CD4-positive, alpha-beta T cell treated with Interleukin-12 subunit alpha and Interleukin-12 subunit beta, for 1 hour (primary cell): ENCODE results near the gene CPTP.

Experiments used
- DNase-seq: peaks from one replicate; pipeline ENCODE4 v3.0.0-alpha.2; 2020

The CPTP gene

DNA sequence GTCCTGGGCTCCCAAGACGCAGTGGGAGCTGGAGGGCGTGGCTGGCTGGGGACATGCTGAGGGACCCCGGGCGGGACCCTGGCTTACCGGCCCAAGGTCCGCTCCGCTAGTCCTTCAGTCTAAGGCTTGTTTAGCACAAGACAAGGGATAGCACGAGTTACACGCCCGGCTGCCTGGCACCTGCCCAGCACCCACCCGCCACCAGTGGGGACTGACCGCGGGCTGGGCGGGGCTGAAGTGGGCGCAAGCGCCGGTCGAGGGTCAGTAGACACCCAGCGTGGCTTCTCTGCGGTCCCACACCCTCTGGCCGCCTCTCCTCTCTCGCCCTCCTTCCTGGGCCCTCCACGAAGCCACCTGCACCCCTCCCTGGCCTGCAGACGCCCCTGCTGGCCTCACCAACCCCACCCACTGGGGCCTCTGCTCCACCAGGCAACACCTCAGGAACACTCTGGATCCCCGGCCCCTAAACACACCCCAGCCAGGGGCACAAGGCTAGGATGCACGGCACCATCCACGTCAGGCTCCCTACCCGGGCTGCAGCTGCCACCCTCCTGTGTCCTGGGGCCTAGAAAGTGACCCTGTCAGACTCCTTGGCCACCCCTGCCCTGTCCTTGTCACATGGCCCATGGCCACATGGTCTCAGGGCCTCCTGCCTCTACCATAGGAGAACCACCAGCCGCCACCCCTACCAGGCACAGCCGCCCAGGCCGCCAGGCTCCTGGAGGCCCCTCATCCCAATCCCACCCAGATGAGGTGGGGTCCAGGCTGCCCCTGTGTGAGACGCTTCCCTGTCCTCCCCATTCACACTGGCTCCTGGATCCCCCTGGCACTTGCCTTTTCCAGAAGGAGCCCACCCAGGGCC lies 12.6 kb downstream of the CPTP start:
- DNase-seq, result no peak

DNA sequence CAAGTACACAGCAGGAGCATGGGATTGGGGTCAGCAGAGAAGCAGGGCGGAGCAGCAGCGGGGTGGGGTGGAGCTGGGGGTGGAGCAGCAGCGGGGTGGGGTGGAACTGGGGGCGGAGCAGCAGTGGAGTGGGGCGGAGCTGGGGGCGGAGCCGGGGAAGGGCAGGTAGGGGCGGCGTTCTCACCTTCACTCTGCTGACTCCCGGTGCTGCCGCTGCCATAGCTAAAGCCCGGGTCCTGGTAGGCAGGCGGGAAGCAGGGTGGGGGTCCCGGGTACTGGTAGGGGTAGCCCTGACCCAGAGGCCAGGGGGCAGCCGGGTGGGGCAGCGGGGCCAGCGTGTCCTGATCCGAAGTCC lies 13.2 kb downstream of the CPTP start:
- DNase-seq, result peak; percentile 39

DNA sequence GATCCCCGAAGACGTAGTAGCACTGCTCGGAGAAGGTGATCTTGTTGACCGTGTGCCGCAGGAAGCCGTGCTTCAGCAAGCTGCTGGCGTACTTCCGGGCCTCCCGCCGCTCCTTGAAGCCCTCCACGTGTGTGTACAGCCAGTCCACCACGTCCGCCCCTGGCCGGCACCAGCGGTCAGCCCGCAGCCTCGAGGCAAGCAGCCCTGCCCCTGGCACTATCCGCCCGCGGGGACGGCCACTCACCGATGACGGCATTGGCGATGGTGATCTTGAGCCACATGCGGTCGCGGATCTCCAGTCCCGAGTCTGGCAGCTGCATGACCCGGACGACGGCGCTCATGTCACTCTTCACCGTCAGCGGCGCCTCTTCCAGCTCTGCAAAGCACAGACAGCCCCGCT lies 13.7 kb downstream of the CPTP start:
- no peak for DNase-seq

DNA sequence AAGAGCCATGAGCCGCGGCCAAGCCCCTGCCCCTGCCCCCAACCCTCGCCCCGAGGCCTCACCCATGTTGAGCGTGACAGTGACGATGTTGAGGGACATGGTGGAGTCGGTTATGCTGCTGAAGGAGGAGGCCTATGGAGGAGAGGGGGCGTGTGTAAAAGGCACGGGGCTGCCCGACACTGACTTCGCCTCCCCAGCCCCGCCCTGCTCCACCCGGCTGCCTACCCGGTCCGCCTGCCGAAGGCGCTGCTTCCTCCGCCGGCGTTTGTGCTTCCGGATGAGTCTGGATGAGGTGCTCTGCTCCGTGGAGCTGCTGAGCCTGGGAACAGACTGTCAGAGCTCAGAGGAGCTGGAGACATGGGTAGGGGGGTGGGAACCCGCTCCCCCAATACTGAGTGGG lies 15.6 kb downstream of the CPTP start:
- no peak for DNase-seq

DNA sequence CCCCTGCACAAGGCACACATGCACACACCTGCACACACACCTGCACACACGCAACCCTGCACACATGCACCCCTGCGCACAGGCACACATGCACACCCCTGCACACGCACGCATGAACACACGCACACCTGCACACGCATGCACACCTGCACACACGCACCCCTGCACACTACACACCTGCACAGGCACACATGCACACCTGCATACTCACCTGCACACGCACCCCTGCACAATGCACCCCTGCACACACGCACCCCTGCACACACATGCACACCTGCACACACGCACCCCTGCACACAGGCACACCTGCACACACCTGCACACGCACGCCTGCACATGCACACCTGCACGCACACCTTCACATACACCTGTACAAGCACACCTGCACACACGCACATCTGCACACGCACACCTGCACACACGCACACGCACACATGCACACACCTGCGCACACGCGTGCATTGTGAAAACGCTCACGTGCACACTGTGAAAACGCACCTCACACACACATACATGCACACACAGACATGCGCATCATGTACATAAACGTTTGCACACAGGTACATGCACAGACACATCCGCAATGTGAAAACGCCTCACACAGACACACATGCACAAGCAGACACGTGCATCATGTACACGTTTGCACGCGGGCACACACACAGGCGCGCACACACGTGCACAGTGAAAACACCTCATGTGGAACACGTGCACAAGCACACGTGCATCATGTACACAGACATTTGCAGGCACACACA lies 16.4 kb downstream of the CPTP start:
- DNase-seq, result no peak

DNA sequence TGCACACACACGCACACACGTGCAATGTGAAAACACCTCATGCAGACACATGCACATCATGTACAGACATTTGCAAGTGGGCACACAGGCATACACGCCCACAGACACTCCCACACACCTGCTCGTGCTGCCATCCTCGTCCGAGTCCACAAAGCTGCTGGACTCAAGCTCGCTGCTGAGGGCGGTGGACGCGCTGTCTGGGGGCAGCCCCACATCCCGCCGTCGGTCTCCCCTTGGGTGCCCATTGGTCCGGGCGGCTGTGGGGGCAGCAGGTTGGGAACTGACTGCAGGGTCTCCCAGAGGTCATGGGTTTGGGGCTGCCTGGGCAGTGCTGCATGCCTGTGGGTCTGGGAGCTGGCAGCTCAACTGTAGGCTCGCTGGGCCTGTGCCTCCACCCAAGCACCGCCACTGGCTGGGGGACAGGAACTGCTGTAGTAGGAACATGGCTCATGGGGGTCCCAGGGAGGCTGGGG lies 17.0 kb downstream of the CPTP start:
- DNase-seq, result no peak

DNA sequence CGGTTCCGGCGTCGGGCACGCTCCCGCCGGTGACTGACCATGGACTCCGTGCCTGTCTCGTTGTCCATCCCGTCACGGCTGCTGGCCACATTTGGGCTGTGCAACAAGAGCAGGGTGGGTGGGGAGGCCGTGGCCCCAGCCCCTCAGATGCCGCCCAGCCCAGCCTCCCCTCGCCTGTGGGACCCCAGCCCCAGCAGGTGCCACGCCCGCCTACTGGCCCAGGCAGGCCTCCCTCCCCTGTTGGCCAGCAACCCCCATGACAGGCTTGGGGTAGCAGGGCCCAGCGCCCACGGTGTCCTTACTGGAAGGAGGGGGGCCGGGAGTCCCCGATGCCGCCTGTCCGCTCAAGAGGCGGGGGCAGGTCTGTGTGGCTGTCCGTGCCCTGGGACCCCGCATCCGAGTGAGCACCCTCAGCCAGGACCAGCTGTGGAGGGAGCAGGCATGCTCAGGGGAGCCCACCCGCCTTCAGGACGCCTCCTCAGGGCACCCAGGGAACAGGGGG lies 17.5 kb downstream of the CPTP start:
- no peak for DNase-seq

DNA sequence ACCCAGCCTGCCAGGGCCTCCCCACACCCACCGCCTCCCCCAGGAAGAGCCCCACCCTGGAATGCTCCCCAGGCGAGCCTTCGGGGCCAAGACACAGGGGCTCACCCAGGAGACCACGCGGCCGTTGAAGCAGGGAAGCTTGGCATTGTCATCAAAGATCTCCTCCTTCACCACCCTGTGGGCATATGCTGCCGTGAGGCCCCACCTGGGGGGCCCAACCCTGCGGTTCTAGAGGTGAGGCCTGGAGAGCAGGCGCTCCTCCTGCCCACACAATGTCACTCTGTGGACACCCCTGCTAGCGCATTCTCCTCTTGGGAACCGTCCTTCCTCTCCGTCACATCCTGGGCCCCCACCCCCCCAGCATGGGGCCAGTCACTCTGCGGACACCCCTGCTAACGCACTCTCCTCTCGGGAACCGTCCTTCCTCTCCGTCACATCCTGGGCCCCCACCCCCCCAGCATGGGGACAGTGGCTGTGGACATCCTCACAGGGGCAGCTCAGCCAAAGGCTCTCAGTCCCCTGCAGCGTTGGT lies 18.0 kb downstream of the CPTP start:
- DNase-seq, result no peak

DNA sequence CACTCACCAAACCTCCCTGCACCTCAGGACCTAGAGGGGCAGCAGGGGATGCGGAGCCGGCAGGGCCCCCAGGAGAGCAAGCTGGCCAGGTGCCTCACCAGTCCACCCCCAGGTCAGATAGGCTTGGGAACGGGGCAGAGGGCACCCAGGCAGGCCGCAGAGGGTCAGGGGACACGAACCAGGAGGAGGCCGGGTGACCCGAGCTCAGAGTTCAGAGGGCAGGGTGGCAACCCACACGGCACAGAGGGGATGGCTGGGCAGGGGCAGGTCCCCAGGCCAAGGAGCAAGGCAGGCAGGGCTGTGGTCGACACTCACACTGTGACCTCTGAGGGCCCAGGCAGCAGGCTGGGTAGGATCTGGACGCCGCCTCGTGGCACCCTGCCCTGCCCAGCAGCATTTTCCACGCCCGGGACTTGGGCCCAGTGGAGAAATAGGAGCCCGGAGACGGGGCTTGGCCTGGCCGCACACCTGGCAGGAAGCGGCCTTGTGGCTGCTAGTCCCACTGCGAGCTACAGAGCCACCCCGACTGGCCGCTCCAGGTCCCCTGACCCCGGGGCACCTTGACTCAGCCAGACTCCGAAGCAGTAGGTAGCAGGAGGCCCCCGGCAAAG lies 19.3 kb downstream of the CPTP start:
- DNase-seq, result no peak

DNA sequence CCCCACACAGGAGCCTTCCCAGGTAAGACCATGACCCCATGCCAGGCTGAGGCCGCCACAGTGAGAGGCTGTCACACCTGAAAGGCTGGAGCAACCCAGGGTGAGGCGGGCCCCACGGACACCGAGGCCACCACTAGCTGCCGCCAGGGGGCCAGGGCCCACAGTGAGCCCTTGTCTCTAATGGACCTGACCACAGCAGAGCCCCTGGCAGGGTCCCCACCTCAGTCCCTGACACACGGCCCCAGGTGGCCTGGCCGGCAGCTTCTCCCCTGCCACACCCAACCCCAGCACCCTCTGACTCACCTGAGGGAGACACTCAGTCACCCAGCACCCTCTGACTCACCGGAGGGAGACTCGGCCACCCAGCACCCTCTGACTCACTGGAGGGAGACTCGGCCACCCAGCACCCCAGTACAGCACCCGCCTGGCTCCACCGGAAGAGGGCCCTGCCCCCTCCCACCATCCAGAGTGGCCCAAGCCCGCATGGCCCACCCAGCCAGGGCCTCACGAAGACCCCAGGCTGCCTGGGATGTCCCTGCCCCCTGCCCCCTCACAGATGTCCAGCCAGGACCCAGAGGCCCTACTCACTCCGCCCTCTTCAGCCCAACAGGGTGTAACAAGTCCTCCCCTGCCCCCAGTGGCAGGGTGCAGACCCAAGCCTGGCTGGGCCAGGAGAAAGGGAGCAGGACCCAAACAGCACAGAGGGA lies 20.2 kb downstream of the CPTP start:
- DNase-seq, result no peak

DNA sequence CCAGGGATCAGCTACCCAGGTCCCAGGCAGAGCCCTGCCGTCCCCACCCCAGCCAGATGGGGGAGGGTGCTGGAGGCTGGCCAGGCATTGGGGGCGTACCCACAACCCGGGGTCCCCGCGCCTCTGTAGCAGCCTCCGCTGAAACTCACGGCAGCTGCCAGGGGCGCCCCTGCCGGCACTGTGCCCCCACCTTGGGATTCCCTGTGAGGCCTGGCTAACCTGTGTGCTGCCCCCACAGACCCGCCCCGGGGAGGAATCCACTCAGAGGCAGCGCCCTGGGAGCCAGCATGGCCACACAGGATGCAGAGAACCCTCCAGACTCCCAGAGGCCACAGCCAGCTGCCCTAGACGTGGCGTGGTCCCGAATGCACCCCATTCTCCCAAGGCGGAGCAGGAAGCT lies 20.8 kb downstream of the CPTP start:
- no peak for DNase-seq

DNA sequence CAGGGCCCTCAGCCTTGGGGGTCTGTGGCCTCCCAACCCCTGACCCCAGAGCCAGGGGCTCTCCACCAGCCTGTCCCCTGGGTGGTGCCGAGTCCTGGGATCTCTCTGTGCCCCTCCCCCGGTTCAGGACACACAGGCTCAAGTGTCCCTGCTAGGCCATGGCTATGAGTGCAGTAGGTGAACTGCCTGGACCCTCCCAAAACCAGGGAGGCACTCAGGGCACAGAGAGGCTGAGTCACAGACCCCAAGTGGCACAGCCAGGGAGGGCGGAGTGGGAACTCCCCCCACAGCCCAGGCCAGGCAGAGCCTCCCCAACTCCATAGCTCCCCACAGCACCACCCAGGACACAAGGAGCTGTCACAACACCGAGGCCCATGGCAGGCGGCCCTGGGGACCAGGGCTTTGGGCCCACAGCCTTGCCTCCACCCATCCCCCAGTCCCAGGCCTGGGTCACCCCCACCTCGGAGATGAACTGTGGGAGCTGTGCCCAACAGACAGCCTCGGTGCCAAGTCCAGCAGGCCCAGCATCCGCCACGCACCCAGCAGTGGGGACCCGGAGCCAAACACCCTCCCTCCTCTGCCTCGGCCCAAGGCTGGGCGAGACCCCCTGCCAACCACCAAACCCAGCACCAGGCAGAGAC lies 21.4 kb downstream of the CPTP start:
- DNase-seq, result no peak

DNA sequence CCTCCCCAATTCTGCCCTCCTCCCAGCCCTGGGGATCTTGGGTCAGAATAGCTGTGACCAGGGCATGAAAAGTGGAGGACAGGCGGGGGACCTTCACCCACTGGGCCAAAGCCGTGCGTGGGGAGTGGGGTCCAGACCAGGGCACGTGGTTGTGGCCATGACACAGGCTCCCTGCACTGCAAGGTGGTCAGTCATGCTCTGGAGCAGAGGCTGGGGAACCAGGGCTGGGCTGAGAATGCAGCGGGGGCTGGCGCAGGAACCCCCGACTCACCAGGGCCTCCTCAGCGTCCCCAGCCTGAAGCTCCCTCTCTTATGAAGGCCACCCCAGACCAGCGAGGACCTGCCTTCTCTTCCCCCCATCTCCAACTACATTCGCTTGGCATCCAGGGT lies 21.9 kb downstream of the CPTP start:
- DNase-seq, result no peak

DNA sequence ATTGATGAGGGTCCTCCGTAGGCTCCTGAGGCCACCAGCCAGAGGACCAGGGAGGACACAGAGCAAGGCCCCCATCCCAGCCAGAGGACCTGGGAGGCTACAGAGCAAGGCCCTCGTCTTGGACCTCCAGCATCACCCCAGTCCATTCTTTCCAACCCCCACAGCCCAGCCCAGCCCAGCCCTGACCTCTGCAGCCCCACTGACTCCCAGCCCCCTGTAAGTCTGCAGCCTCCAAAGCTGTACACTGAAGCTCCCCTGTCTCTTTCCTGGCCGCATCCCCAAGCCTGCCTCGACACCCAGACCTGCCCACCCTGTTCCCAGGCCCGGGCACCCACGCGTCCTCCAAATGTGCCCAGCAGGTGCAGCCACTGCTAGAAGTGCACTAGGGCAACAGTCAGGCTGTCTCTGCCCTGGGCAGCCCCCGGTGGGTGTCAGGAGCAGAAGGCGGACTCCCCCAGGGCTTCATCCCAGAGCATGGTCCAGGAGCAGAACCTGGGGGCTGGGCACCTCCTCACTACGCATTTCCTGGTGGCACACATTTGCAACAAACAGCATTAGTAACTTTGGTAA lies 22.5 kb downstream of the CPTP start:
- DNase-seq, result no peak

DNA sequence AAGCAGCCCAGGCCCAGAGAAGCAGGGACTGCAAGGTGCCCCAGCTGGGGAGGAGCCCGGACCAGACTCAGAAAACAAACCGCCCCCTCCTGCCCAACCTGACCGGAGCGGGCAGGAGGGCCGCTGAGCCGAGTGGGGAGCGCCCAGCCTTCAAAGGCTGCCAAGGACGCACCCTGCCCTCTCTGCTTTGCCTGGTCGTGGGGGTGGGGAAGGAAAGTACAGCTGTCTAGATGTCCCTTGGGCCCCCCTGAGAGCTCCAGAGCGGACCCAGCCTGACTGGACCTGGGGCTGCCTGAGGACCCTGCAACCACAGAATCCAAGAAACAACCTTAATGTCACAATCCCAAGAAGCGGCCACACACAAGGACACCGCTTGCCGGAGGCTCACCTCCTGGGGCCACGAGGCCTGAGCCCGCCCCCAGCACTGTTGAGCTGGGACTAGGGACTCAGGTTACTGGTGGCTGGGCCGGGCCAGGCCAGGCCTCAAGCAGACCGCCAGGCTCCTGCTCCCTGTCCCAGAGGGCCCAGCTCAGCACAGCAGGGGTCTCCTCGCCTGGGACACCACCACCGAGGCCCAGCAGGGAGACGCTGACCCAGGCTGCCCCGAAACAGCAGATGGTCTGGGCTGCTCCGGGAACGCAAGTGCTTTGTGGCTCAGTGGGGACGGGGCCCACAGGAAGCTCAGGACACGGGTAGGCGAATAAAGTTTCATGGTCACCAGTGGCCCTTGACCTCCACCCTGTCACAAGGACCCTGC lies 23.2 kb downstream of the CPTP start:
- no peak for DNase-seq

DNA sequence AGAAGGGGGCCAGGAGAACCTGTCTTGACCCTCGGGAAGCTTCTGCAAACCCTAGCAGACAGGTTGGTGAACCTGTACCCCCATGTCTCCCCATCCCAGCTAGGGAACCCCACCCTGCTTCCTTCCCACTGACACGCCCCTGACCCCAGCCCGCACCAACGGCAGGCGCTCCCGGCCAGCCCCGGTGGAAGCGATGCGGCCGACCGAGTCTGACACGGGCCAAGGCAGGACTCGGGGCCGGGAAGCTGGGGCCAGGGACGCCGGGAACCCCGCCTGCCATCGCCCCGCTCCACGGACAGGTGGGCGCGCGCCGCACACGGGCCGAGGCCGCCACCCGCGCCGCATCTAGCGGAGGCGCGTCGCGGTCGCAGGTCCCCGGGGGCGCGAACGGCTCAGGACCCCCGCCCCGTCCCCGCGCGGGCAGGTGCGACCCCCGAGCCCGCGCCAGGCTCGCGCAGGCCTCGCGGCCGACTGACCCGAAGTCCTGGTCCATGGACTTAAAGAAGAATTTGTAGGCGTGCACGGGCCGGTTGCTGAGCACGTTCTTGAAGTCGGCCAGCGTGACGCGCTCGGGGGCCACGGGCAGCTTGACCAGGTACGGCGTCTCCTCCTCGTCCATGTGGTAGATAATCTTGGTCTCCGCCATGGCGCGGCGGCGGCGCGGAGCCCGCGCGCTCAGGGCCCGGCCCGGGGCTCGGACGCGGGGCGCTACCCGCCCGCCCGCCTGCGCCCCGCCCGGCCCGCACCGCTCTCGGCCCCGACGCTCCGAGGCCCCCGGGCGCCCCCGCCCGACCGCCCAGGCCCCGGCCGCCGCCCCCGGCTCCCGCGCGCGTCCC lies 24.0 kb downstream of the CPTP start:
- DNase-seq, result no peak

DNA sequence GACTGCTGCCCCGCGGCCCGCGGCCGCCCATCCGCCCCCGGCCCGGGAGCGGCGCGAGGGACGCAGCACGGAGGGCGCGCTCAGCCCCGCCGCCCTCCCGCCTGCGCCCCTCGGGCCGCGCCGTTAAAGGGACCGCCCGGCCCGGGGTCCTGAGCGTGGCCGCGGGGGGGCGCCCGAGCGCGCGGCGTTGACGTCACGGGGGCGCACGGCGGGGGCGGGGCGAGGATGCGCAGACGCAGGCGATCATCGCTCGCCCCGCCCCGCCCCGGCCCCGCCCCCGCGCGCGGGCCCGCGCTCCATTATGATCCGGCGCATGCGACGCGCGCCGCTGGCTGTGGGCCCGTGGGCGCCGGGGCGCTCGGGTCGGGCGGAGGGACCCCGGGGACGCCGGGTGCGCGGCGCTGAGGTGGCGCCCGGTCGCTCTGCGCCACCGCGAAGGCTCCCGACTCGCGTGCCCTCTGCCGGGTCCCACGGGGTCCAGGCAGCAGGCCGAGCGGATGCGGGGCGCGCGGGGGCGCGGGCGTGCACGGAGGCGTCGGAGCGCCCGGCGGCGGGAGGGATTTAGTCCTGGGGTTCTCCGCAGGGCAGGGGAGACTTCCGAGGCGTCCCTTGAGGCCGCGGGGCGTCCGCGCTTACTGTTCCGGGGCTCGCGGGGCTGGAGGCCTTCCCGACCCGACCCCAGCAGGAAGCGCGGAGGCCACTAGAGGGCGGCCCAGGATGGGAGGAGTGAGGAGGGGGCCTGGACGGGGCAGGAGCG lies 24.8 kb downstream of the CPTP start, which contains the start of gene DVL1:
Gene DVL1, minus strand, starts transcription at position 163 of the 757 bp plus-strand sequence. CDS start 353 bp downstream, outside the sequence.
- peak; percentile 74 for DNase-seq

DNA sequence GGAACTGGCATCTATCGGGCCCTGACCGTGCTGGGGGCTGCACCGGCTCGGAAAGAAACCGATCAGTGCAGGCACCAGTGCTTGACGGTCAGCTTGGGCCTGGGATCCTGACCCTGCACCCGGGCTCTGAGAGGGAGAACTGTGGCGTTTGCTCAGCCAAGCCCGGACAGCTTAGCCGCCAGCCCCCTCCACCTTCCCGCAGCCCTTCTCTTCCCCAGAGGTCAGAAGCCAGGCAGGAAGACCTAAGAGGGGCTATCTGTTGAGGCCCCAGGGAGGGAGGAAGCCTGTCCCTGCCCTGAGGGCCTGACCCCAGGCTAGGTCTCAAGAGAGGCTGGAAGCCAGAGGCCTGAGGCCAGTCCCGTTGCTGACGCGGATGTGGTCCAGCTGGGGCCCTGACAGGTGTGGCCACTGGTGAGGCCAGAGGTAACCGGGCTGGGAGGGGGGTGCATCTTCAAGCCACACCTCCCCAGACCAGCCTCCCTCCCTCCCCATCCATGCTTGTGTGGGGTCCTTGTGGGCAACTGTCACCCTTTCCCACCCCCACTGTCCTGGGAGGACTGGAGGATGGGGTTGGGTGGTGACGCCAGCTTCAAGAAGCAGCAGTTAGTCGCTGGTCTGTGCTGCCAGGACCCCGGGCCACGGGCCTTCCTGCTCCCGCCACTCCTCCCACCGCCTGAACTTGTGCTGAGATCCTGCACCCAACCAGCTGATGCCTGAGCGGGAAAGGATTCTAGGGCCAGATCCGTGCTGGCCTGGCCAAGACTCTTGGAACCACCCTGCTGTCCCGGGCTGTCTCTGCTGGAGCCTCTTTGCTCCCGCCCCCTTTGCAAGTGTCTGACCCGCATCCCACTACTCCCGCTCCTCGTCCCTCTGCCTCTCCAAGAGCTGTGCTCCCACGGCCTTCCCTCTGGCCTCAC lies 27.2 kb downstream of the CPTP start:
- no peak for DNase-seq
